T-helper 17 cell (primary cell): ENCODE results near the gene RNASEH2A. TPM values are rescaled to one million over a fixed set of nuclear protein-coding genes. Genes with fewer than 3 reads are reported as not detected.
"Not testable (repeated sequence)": the region's sequence is repeated elsewhere in the genome, so short reads cannot be mapped to it uniquely, and the experiment has no call there.

Experiments
- ATAC-seq: fragments of 150-1000 bp; cut with Tn5 transposase; 2 replicates; pipeline ENCODE4 v1.10.0; 2021; ENCODE audit warnings: mild to moderate bottlenecking, moderate library complexity
- DNase-seq, 3 donors: peaks; one replicate each; pipeline versions ENCODE4 v3.0.0 to v3.0.0-alpha.2; 2020 to 2021
- H3K9me3 ChIP-seq: one replicate; pipeline ENCODE4 v1.7.0; 2013; ENCODE audit warnings: low read length, mild to moderate bottlenecking; ENCODE audit not compliant: control insufficient read depth, poor library complexity, severe bottlenecking
- H3K27ac Mint-ChIP-seq: one replicate; pipeline ENCODE4 v1.8.0; 2022; ENCODE audit warnings: mild to moderate bottlenecking, moderate library complexity, mixed read lengths
- H3K27me3 Mint-ChIP-seq: one replicate; pipeline ENCODE4 v1.8.0; 2022; ENCODE audit warnings: mixed read lengths
- H3K36me3 Mint-ChIP-seq: one replicate; pipeline ENCODE4 v1.8.0; 2022; ENCODE audit warnings: low read depth, mixed read lengths
- H3K4me1 Mint-ChIP-seq: one replicate; pipeline ENCODE4 v1.8.0; 2022; ENCODE audit warnings: mild to moderate bottlenecking, mixed read lengths
- H3K4me3 Mint-ChIP-seq: one replicate; pipeline ENCODE4 v1.8.0; 2022; ENCODE audit warnings: mild to moderate bottlenecking, moderate library complexity, mixed read lengths
- total RNA-seq, 4 donors: library from RNA in 2 of 4; stranded (reverse) in 2 of 4; gene quantifications; one replicate each; pipeline ENCODE4 v1.2.3 and lab custom pipeline; 2022 to 2026

The RNASEH2A gene
- total RNA-seq, 2 donors from 2014 or later: 3.1 to 5.7 TPM

DNA sequence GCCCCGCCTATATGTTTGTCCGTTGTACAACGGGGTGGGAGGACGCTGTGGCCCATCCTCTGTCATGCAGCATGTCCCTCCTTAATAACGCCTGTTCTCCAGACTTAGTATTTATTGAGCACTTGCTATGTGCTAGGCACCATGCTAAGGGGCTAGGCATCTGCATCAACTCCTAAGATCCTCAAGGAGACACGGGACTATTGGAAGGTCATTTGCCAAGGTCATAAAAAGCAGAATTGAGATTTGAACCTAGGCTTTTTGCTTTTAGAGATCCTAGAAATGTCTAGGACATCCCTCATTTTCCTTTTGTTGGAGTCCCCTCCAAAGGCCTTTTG lies 30.1 kb downstream of the RNASEH2A start:
- Mint-ChIP-seq H3K27ac (no peak overlapping the region), H3K4me1 (peaks cover 36% of the 10 kb centered on the region), H3K36me3 (peaks cover 5% of the 10 kb centered on the region)

DNA sequence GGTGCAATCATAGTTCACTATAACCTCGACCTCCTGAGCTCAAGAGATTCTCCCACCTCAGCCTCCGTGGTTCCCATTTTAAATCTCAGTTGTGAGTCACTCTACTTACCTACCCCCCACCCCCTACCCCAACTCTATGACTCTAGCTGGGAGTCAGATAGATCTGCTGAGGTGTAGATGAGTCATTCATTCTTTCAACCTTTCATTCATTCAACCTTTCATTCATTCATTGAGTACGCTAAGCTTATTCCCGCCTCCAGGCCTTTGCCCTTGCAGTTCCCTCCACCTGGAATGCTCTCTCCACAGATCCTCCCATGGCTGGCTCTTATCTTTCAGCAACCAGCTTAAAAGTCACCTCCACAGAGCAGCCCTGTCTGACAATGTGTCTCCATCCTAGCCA lies 30.8 kb downstream of the RNASEH2A start:
- Mint-ChIP-seq H3K4me3 (peak overlapping the region; percentile 50), H3K27me3 (peaks cover 69% of the 10 kb centered on the region), H3K36me3 (peaks cover 9% of the 10 kb centered on the region), H3K27ac (no peak overlapping the region), H3K4me1 (peaks cover 37% of the 10 kb centered on the region)
- no peak for ATAC-seq
- DNase-seq: no peak
- H3K9me3 ChIP-seq: no peaks in the 10 kb centered on the region

More for the DNA sequence above, 30.1 kb downstream of the RNASEH2A start:
- ATAC-seq (no peak), DNase-seq (no peak)
- Mint-ChIP-seq H3K4me3 (peak overlapping the region; percentile 39), H3K27me3 (peaks cover 69% of the 10 kb centered on the region)
- no peaks in the 10 kb centered on the region for H3K9me3 ChIP-seq

DNA sequence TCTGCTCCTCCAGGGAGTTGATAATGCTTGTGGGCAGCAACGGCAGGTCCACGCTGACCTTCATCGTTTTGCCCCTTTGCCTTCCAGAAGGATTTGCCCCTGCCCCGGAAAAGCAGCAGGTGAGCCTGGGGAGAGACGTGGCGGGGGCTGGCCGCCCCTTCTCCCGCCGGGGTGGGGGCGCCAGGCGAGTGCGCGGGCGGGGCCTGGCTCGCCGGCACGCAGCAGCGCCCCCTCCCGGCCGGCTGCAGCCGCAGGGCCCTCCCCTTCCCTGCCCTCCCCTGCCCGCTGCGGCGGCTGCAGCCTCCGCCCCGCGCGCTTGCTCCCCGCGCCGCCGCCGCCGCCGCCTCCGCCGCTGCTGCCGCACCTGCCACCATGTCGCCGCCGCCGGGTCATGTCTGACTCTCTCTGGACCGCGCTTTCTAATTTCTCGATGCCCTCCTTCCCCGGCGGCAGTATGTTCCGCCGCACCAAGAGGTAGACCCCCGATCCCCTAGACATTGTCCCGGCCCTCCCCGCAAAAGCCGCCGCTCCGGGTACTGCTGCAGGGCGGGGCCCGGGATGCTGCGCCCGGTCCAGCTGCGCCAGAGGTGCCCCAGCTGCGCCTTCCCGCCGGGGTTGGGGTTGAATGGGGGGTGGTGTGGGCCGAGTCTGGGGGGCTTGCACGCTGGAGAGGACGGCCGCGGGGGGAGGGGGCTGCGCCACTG lies 31.9 kb downstream of the RNASEH2A start, which contains the start of gene MAST1:
Gene MAST1 (plus strand): TSS at position 334 of the 704 bp plus-strand sequence. CDS start 58 bp downstream, at position 392.
- Mint-ChIP-seq H3K27me3 (peaks cover 76% of the 10 kb centered on the region), H3K4me3 (peak within 1 kb of the TSS; percentile 88), H3K27ac (peak within 1 kb of the TSS; percentile 54), H3K4me1 (peaks cover 36% of the 10 kb centered on the region), H3K36me3 (peaks cover 14% of the 10 kb centered on the region)
- H3K9me3 ChIP-seq: no peaks in the 10 kb centered on the region
- ATAC-seq (peak; percentile 75), DNase-seq (peak; percentile 46 to 64 (median 49))

DNA sequence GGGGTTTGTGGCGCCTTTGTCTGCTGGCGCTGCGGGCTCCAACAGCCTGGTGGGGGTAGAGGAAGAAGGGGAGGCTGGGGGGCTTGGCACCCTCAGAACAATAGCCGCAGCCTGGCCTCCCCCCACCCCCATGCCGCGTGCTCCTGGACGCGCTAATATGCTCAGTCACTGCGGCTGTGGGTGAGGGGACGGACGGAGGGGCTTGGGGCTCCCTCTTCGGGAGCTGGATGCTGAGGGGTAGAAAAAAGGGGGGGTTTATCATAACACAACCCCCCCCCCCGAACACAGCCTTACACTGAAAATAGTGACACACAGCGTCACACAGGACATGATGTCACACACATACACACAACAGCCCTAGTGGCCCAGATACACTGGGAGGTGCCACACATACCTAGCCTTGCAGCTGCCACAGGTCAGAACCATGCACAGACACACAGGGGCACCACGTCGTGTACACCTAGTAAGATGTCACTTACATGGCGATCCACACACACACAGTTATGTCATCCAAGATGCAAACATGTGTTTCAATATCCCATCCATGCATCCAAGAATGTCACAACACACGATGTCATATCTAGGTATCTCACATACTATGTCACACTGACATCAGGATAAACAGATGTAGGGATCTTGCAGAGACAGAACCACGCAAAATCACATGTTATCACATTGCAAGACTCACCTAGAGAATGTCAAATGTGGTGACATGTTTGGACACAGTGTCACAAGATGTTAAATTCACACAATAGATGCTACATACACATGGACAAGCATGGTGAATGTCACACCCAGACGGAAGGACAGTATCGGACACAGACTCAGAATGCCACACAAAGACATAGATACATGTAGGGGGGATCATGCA lies 32.7 kb downstream of the RNASEH2A start:
- peaks cover 14% of the 10 kb centered on the region for H3K36me3 Mint-ChIP-seq
- peaks cover 35% of the 10 kb centered on the region for H3K4me1 Mint-ChIP-seq
- ATAC-seq (peak; percentile 70), DNase-seq (no peak)
- peaks cover 79% of the 10 kb centered on the region for H3K27me3 Mint-ChIP-seq
- no peaks in the 10 kb centered on the region for H3K9me3 ChIP-seq
- H3K4me3 Mint-ChIP-seq: peak overlapping the region; percentile 88
- H3K27ac Mint-ChIP-seq: peak overlapping the region; percentile 54

DNA sequence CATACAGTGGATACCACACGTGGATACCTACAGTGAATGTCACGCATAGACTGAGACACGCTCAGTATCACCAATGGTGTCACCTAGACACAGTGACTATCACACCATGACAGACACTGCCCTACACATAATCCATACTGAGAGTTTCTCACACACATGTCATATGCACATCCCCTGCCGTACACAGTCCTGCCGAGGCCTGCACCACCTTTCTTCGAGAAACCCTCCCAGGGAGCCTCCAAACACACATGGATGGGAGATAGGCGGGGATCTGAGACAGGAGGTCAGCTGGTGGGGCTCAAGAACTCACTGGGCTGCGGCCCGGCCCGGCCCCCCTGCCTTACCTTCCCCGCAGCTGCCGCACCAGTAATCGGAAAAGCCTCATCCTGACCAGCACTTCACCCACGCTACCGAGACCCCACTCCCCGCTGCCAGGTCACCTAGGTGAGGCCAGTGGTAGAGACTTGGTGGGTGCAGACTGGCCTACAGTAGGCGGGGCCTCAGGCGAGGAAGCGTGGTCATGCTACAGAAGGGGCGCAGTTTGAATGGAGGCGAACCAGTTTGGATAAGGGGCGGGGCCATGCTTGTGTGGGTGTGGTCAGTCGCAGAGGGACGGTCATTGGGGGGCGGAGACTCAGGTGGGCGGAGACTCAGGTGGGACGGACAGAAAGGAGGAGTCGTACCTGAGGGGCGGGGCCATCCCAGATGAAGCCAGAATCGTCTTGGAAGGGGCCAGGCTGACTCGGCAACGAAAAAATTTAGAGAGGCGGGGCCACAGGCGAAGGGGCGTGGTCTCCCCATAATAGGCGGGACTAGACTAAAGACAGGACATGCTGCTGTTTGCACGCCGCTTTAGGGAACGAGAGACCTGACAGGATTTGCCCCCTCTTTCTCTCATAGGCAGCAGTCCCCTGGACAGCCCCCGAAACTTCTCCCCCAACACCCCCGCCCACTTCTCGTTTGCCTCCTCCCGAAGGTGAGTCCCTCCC lies 34.0 kb downstream of the RNASEH2A start:
- no peaks in the 10 kb centered on the region for H3K9me3 ChIP-seq
- Mint-ChIP-seq H3K4me3 (peak overlapping the region; percentile 78), H3K4me1 (peaks cover 34% of the 10 kb centered on the region), H3K36me3 (peaks cover 16% of the 10 kb centered on the region), H3K27me3 (peaks cover 77% of the 10 kb centered on the region), H3K27ac (peak overlapping the region; percentile 14)
- ATAC-seq (peak; percentile 24), DNase-seq (no peak)

DNA sequence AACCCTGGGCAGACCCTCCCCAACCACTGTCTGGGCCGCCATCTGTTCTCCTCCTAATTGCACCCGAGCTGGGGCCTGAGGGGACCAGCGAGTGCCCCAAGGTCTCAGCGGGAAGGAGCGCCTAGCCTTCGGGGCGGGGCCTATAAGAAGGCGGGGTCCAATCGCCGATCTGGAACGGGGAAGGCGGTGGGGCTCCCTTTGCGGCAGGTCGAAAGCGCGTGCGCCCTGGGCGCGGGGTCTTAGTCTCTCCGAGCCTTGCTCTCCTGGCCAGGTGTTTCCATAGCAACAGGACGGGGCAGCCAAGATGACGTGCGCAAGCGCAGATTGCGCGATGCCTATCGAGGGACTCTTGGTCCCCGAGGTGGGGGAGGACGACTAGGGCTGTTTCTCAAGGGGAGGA lies 34.7 kb downstream of the RNASEH2A start:
- Mint-ChIP-seq H3K27ac (no peak overlapping the region), H3K4me3 (peak overlapping the region; percentile 37), H3K4me1 (peaks cover 34% of the 10 kb centered on the region), H3K27me3 (peaks cover 72% of the 10 kb centered on the region), H3K36me3 (peaks cover 16% of the 10 kb centered on the region)
- H3K9me3 ChIP-seq: no peaks in the 10 kb centered on the region
- ATAC-seq: no peak
- DNase-seq: no peak

DNA sequence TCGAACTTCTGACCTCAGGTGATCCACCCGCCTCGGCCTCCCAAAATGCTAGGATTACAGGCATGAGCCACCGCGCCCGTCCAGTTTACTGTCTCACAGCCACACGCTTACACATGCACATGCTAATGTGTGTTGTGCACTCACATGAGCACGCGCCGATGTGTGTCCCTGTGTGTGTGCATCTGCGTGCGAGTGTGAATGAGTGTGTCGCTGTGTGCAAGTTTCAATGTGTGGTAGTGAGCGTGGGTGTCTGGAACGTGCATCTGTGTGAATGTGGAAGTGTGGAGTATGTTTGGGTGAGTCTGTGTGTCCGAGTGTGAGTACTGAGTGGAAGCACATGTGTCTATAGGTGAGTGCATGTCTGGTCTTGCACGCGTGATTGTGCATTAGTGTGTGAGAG lies 36.1 kb downstream of the RNASEH2A start:
- H3K4me1 Mint-ChIP-seq: peaks cover 29% of the 10 kb centered on the region
- no peaks in the 10 kb centered on the region for H3K9me3 ChIP-seq
- ATAC-seq (no peak), DNase-seq (no peak)
- peaks cover 67% of the 10 kb centered on the region for H3K27me3 Mint-ChIP-seq
- no peak overlapping the region for H3K4me3 Mint-ChIP-seq
- peaks cover 16% of the 10 kb centered on the region for H3K36me3 Mint-ChIP-seq
- no peak overlapping the region for H3K27ac Mint-ChIP-seq

DNA sequence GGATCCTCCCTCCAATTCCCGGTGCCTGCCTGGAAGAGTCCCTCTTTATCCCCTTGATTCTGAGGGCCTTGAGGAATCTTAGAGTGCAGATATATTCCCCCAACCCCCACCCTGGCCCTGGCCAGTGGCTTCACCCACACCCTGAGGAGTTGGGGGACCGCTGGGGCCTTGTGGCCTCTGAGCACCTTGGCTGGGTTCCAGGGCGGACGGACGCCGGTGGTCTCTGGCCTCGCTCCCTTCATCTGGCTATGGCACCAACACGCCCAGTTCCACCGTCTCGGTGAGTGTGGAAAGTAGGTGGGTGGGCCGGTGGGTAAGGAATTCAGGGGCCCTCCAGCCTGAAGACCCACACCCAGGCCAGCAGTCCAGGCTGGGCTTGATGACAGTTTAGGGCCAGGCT lies 36.9 kb downstream of the RNASEH2A start:
- Mint-ChIP-seq H3K4me3 (no peak overlapping the region), H3K27me3 (peaks cover 61% of the 10 kb centered on the region), H3K36me3 (peaks cover 16% of the 10 kb centered on the region), H3K27ac (no peak overlapping the region), H3K4me1 (peaks cover 31% of the 10 kb centered on the region)
- DNase-seq (no peak), ATAC-seq (no peak)
- H3K9me3 ChIP-seq: no peaks in the 10 kb centered on the region

DNA sequence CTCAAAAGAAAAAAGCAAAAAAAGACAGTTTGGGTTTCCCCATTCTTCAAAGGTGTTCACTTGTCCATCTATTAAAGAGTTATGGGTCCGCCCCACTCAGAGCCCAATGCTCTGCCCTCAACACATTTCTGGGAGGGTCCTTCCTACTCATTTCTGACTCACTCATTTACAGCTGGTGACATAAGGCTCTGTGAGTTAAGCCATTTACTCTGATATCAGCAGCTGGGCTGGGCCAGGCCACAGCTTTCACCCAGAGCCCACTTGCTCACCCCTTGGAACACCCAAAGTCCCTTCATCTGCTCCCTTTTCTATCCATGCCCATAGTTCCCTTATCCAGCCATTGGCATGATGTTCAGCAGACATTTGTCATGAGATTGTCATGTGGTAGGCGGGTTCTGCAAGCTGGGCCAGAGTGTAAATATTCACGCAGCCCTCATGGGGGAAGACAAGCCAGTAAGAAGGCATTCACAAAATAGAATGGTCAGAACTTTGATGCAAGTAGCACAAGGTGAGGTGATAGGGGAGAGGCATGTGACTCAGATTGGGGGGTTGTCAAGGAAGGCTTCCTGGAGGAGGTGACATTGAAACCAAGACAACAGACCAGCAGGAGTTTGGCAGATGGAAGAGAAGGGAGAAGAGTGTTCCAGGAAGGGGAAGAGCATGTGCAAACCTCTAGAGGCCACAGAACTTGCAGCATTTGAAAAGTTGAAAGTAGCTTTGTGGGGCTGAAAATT lies 37.8 kb downstream of the RNASEH2A start:
- Mint-ChIP-seq H3K27me3 (peaks cover 58% of the 10 kb centered on the region), H3K4me1 (peaks cover 26% of the 10 kb centered on the region), H3K27ac (peak overlapping the region; percentile 54), H3K36me3 (peaks cover 15% of the 10 kb centered on the region), H3K4me3 (no peak overlapping the region)
- no peak for ATAC-seq
- H3K9me3 ChIP-seq: no peaks in the 10 kb centered on the region
- no peak for DNase-seq

DNA sequence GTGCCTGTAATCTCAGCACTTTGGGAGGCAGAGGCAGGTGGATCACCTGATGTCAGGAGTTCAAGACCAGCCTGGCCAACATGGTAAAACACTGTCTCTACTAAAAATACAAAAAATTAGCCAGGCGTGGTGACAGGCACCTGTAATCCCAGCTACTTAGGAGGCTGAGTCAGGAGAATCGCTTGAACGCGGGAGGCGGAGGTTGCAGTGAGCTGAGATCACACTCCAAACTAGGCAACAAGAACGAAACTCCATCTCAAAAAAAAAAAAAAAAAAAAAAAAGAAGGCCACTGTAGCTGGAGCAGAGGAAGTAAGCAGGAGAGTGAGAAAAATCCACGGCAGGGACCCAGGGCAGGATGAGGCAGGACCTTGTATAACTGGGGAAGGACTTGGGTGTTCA lies 40.2 kb downstream of the RNASEH2A start:
- not testable (repeated sequence) for H3K9me3 ChIP-seq, ATAC-seq, H3K27ac Mint-ChIP-seq, DNase-seq, H3K4me3 Mint-ChIP-seq
- Mint-ChIP-seq H3K27me3 (peaks cover 35% of the 10 kb centered on the region), H3K36me3 (peaks cover 11% of the 10 kb centered on the region), H3K4me1 (peaks cover 18% of the 10 kb centered on the region)

DNA sequence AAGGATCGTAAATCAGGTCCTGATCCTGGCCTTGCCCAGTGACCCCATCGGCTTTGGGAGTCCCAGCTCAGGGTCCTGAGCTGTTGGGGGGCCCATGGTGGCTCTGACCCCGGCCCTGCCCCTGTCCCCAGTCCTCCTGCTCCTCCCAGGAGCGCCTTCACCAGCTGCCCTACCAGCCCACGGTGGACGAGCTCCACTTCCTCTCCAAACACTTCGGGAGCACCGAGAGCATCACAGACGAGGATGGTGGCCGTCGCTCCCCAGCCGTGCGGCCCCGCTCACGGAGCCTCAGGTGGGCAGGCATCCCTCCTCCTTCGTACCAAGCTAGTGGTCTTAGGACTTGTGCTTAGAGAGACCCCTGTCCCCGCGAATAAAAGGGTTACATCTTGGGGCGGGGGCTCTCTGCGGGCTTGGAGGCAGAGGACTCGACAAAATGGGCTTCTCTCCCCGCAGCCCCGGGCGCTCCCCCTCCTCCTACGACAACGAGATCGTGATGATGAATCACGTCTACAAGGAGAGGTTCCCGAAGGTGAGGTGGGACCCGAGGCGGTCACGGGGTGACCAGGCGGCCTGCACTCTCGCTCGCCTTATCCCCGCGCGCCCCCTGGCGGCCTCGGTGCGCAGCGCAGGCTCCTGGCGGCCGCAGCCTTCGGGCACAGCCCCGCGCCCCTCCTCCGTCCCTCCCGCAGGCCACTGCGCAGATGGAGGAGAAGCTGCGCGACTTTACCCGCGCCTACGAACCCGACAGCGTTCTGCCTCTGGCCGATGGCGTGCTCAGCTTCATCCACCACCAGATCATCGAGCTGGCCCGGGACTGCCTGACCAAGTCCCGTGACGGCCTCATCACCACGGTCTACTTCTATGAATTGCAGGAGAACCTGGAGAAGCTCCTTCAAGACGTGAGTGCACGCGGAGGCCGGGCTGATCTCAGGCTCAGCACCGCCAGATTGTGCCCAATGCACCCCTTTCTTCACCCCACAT lies 41.1 kb downstream of the RNASEH2A start:
- peak; percentile 97 for ATAC-seq
- H3K9me3 ChIP-seq: no peaks in the 10 kb centered on the region
- peaks cover 7% of the 10 kb centered on the region for H3K36me3 Mint-ChIP-seq
- peaks cover 26% of the 10 kb centered on the region for H3K27me3 Mint-ChIP-seq
- H3K4me1 Mint-ChIP-seq: peaks cover 14% of the 10 kb centered on the region
- DNase-seq: peak; percentile 72 to 85 (median 82)
- peak overlapping the region; percentile 63 for H3K4me3 Mint-ChIP-seq
- H3K27ac Mint-ChIP-seq: no peak overlapping the region
